HG03442 (cell line): ENCODE results near the gene ARHGAP24.

Experiments
- ATAC-seq: cut with Tn5 transposase; IDR thresholded peaks from one replicate; pipeline ENCODE4 v1.9.1; 2021; ENCODE audit warnings: mild to moderate bottlenecking, moderate library complexity; ENCODE audit not compliant: unreplicated experiment

The ARHGAP24 gene

DNA sequence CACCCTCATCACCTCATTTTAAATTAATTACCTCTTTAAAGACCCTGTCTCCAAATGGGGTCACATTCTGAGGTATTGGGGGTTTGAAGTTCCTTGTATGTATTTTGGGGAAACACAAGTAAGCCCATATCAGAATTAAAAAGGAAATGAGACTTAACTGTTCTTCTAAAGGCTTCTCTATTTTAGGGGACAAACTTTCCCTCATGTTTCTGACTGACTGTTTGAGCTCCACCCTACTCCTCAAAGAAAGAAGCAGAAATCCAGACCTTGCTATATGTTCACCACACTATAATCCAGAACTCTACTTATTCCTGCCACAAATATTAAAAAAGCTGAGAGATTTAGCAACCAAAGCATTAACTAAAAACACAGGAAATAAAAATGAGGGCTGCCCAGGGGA lies 258.8 kb downstream of the ARHGAP24 start:
- no peak for ATAC-seq

DNA sequence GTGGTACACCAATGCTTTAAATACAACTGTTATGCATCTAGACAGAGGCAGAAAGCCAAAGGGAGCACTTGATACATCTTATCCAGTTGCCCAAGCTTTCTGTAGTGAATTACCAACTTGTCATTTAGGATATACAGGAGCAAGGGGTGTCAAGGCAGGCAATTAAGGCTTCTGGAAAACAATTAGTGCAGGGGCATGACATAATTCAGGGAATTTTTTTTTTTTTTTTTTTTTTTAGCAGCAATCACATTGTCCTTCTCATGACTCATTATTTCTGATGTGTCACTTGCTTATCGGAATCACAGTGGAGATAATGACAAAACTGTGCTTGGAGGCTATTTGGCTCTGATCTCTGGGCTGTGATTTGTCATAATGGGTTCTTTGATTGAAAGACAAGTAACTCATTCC lies 259.5 kb downstream of the ARHGAP24 start:
- no peak for ATAC-seq

DNA sequence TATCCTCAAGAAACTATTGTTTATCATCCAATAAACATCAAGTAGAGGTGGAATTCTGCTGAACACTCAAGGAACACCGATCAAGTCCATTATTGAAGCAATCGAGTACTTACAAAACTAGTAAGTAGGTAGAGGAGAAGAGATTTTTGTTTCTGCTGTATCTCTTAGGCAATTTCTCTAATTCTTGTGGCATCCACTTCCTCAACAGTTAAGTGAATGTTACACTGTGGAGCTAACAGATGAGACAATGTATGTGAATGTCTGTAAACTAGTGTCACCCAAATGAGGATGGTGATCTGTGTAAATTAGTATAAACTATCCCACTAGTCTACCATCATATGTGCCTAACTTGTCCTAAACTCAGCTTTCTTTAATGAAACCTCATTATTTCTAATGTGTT lies 261.6 kb downstream of the ARHGAP24 start:
- ATAC-seq = no peak

DNA sequence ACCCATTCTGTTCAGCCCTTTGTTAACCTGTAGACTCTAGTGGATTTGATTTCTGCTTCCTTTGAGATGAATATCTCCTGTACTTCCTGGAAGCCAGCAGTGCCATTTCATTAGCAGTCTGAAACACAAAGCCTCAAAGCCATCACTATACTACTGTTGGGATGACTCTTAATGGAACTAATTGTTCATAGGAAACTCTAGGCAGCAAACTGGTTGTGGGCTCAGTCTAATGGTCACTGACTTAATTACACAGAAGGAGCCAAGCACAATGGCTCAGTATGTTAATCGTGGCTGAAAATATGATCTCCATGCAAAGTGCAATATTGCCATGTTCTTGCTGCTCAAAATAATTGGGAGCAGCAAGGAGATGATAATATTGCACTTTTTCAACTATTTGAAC lies 262.3 kb downstream of the ARHGAP24 start:
- ATAC-seq = no peak

DNA sequence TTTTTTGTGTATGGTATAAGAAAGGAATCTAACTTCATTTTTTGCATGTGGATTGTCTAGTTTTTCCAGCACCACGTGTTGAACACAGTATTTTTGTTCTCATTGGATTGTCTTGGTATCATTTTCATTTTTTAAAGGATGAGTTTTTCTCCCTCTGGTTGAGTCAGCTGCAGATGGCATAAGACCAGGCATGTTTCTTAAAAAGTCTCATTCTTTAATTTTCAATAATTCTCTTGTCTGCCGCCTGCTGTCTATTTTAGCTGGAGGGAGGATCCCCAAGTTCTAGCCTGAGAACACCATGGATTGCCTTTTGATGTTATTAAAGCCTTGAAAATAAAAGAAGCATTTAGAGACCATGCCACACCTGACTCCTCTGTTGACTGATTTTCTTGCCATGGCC lies 263.8 kb downstream of the ARHGAP24 start:
- no peak for ATAC-seq

DNA sequence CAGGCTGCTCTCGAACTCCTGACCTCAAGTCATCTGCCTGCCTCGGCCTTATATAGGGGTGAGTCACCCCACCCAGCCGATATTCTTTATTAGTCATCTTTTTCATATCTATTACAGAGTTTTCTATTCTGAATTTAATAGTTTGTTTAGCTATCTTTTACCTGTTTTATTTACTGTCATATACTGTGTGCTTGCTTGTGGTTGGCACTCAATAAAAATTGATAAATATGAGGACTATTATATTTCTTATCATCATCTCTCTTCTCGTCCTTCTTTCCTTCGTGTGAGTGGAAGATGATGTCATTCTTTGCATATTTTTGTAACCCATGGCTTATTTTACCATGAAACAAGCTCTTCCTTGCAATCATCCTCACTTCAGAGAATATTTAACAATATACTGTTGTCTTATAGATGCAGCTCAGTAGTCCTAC lies 265.5 kb downstream of the ARHGAP24 start:
- no peak for ATAC-seq

DNA sequence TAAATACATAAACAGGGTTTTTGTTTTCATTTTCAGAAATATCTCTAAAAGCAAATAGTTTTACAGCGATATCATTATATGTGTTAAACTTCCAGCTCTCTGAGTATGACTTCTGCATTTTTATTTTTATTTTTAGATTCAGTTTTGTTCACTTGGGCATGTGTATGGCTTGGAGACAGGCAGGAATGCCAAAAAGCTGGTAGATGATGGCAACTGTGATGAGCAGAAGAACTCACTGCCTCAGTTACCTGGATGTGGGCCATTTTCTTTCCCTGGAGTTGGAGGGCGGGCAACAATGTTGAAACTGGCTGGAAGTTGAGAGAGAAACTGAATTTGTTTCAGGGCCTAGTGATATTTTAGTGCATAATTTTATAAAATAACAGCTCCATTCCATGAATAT lies 266.4 kb downstream of the ARHGAP24 start:
- ATAC-seq = no peak

DNA sequence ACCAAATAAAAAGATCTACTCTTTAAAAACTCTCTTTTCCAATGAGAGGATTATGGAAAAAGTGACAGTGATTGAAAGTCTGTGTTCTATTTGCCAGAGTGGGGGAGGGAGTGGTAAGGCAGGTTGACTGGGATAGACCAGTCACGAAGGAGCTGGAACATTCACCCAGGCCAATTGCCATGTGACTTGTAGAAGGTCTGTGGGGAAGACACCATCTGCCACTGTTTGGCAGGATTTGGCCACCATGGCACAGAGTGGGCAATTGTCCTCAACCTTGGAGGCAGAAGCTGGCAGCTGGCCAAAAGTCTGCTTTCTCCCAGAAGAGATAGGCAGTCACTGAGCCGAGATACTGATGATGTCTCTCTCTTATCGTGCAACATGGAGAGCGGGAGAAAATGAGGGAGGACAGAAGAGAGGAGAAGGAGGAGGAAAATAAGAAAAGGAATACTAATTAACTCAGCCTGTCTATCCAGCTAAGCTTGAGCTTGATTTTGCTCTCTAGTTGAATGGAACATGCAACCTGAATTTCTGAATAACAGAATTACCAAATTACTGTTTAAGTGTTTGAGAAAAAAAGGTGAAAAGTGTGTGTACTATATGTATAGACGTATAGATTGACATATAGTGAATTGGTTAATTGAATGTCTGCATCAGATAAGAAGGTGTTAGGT lies 267.1 kb downstream of the ARHGAP24 start:
- ATAC-seq = no peak

DNA sequence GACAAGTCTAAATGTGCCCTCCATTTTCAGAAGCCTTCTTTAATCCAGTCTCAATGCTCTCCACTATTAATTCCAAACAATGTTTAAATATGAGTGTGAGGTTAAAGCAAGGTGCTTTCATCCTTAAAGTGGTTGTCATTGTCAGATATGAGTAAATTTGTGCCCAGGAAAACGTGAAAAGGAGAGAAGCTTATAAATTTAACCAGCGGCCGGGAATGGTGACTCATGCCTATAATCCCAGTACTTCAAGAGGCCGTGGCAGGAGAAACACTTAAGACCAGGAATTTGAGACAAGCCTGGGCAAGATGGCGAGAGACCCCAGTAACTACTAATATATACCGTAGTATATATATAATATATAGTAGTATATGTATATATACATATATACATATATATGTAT lies 270.0 kb downstream of the ARHGAP24 start:
- ATAC-seq = no peak

DNA sequence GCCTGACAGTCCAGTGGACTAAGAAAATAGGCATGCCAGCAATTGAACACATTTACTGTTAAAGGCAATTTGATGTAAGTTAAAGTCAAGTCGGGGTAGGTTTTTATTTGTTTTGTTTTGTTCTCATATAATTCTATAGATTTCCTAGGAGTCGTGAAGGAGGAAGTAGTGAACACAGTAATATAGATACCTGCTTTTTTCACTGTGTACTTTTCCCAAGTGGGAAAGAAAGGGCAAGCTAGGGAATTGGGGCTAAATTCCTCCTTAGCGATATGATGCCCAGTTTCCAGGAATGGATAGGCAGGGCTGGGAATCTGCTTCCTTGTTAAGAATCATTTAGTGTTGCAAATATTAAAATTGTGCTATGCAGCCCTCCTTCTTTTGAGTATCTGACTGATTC lies 271.0 kb downstream of the ARHGAP24 start:
- no peak for ATAC-seq

DNA sequence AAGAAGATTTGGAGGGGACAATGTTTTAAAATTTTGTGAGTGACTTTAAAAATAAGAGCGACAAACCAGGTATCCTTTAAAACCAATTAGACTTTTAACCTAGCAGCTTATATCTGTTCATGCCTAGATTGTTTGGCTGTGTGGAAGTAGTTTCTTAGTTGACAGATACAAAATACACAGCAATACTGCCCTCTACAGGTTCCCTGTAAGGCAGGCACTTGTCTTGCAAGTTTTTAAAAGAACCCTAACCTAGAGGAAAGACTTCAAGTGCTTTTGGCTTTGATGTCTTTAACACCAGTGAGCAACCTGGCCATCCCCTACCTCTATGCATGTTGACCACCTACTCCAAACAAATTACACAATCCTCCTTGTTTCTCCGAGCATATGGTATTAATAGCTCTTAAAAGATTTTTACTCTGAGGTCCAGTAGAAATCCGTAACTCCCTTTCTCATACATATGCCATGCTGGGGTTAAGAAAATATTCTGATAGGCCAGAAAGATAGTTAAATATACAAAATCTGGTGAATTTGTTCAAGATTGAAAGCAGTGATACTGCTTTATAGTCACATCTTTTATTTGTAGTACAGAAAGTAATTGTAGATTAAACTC lies 273.0 kb downstream of the ARHGAP24 start:
- peak; percentile 65 for ATAC-seq

DNA sequence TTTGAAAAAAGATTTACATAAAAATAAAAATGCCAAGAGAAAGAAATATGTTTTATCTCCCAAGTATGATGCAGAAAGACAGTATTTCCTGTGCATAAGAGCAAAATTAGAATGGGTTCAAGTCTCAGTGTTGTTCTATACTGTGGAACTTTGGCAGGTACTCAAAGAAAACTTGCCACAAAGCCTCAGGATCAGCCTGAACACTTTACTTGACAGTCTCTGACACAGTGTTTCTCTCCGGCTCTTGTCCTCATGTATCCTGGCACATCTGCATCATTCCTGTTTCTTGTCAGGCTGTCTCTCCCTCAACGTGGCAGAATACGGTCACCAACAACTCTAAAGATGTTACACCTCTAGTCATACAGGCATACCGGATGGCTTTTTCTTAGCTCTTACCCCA lies 273.7 kb downstream of the ARHGAP24 start:
- ATAC-seq = no peak

DNA sequence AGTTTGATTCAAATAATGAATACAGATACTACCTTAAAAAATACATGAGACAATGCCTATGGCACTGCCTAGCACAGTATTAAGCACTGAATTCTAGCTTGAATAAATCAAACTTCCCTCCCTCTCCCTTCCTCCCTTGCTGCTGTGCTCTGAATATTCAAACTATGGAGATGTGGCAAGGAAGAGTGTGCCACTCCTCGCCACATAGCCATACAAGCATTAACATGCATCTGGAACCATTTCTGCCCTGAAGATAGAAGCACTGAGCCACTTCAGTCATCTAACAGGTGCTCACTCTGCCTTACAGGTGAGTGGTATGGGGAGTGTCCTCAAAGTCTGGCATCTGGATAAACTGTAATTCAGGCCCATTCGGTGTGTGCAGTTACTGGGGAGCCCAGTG lies 276.9 kb downstream of the ARHGAP24 start:
- ATAC-seq = no peak

DNA sequence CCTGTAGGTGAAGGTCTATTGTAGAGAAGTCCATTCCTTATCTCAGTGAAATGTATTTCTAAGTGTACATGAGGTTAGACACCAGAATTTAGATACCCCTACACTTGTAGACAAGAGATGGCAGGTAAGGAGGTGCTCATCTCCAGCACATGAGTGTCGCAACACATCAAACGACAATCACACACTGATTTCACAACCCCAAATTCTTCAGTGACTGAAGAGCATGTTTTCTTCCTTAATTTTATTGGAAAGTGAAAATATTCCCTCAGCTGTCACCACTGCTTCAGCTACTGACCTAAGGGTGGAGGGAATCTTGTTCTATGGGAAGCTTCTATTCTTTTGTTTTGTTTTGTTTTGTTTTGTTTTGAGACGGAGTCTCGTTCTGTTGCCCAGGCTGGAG lies 280.3 kb downstream of the ARHGAP24 start:
- no peak for ATAC-seq

DNA sequence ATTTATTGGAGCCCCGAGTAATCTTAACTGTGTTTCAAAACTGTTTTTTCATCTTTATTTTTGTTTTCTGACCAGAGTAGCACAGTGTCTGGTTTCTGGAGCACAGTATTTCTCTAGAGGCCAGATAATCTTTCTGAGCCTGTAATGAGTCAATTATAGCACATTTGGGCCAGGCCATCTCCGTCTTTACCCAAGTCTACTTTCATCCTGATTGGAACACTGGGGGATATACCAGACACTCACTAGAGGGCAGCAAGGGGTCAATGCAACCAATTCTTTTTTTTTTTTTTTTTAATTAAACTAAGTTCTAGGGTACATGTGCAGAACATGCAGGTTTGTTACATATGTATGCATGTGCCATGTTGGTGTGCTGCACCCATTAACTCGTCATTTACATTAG lies 282.0 kb downstream of the ARHGAP24 start:
- ATAC-seq = peak; percentile 55

DNA sequence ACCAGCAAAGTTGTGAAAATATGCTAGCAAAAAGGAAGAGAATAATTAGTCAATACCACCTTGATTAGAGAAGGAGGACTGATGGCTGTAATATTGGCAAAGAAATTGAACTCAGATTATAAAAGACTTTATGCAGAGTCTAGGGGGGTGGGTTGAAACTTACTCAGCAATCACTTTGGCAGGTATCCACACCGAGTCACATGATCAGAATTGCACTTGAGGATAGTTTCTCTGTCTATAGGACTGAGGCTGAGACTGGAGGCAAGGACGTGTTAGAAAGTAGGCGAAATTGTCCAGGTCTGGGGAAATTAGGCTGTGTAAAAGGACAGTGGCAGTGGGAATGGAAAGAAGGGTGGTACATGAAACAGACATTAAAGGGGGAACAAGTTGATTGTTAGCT lies 284.4 kb downstream of the ARHGAP24 start:
- ATAC-seq = no peak

DNA sequence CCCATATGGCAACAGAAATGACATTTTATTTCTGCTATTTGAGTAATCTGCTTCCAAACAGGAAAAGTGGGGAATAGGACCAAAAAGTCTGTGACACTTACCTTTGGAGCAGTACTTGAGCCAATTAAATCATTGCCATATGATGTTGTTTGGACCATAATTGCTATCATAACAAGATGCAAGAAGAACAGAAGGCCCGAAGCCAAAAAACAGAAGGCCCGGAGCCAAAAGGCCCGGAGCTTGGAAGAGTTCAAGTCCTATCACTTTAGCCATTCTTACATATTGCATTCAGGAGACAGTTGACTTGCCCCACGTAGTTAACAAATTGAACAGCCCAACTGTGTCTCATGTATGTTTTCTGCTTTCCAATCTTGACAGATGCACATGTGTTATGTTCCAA lies 285.6 kb downstream of the ARHGAP24 start:
- no peak for ATAC-seq

DNA sequence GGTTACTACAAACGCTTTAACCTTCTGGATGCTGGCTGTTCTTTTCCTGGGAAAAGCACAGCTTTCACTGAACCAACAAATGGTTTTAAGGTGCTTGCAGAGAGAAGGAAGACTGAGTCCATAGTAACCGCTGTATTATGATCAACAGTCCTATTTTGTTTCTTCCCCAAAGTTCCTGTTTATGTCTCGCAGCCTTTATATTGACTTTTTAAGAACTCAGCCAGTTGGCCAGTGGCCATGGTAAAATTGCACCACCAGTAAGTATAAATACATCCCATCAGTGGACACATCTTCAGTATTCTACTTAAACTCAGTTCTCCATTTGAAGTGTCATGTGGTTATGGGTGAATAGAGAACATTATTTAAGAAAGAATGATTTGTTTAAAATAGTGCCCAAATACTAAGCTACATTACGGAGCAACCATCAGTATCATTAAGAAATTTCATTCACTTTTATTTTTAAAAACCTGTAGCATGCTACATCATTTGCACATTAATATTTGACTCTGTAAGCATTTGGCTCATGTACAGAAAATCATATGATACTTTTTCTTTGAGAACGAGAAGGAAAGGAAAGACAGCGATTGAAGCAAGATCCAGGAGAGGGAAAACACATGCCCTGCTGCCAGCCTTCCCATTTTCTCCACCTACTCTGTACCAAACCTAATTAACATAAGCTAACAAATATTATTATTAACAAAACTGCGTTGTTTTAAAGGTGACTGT lies 287.0 kb downstream of the ARHGAP24 start:
- no peak for ATAC-seq

DNA sequence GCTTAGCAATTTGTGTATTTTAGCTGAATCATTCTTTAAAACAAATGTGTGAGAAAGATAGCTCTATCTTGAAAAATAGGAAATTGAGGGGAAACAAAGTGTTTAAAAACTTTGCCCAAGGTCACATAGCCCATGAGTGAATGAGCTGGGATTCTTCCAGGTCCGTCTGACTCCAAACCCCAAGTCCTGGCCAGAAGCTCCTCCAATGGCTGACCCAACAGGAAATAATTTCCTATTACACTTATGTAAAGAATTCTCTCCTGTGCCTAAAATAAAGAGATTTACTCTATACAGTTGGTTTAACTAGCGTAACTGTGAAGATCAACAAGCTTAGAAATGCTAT lies 287.6 kb downstream of the ARHGAP24 start:
- ATAC-seq = no peak

DNA sequence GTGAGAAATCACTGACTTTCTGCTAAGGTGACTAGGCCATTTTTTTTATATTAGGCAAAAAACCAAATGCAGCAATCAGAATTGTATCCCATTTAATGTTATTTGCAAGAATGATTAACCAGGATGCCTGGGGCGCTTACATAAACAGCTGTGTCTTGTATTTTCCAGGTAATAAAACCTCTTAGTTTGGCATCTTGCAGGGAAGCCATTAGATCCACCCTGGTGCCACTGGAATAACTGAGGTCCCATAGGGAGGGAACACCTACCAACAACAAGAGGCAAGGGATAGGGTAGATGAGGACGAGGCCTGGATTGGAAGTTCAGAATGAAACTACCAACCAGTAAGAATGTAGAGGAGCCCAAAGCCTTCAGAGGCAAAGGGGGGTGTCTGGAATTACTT lies 288.3 kb downstream of the ARHGAP24 start:
- ATAC-seq = no peak

DNA sequence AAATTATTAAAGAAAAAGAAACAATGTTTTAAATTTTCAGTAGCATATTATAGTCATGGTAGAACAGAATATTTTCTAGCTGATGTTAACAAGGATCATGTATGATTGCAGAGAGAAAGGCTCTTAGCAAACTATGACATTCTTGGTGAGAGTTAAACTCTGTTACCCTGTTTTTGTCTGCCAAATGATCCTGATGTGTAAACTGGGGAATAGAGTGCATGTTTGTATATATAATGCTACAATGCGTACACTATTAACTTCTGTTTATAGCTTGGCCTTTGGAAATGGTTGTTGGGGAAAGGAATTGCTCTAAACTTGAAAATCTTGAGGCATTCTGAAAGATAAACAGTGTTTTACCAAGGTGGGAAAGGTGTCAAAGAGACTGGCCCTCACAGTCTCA lies 292.7 kb downstream of the ARHGAP24 start:
- ATAC-seq = no peak

DNA sequence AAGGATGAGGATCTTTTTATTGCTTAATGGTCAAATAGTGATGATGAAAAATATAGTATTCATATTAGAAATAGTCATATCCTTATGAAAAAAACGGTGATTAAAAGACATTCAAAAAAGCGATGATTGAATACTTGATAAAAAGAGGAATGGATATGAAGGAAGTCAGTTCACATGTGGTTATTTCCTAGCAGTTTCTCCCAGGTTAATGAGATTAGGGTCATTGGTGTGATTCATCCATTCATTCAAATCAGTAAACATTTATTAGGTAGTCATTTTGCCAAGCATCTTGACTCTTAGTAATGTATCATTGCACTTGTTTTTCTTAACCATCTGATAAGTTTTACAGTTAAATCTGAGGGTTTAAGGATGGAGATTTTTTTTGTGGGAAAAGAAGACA lies 294.1 kb downstream of the ARHGAP24 start:
- ATAC-seq = no peak
